Stimulated activated CD8-positive, alpha-beta memory T cell treated with anti-CD3 and anti-CD28 coated beads, Interleukin-4, amount 100 ng/mL, for 4 hours (primary cell): ENCODE measurements around the gene HMG20A.
"Not testable (repeated sequence)": the region's sequence is repeated elsewhere in the genome, so short reads cannot be mapped to it uniquely, and the experiment has no call there.

Experiments
- DNase-seq, 2 donors: peaks; one replicate each; pipeline ENCODE4 v3.0.0-alpha.2; 2020; ENCODE audit warnings: low read depth in 2 of 2, low spot score in 1 of 2

The HMG20A gene

GRCh38 chr15:77406846-77407245, 13.8 kb upstream of the HMG20A start:
- DNase-seq = no peak

DNA sequence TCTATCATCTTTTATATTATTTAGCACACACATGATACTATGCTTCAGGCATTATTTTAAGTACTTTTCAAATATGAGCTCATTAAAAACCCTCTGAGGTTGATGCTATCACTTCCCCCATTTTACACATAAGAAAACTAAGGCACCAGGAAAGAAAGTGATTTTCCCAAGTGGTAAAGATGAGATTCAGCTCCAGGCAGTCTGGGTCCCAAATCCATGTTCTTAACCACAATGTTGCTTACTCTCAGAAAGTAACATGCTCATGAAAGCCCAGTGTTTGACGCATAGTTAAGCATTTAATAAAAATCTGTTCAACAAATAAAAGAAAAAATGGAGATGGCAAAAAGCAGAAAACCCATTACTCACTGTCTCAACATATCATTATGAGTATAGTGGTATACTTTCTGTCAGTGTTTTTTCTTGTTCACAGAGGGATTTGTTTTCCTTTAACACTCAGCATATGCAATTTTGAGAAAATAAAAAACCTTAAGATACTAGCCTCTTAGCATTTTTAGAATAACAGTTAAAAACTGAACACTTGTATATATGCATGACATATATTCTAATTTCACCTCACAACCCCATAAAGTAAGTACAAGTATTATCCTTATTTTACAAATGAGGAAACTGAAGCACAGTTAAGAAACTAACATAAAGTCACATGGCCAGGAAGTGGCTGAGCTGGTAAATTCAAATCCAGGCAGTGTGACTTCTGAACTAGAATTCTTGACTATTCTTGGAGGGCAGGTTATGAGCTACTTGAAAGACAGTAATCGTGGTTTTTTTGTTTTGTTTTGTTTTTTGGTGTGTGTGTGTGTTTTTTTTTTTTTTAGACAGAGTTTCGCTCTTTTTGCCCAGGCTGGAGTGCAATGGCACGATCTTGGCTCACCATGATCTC, 11.2 kb upstream of the HMG20A start:
- no peak for DNase-seq

DNA sequence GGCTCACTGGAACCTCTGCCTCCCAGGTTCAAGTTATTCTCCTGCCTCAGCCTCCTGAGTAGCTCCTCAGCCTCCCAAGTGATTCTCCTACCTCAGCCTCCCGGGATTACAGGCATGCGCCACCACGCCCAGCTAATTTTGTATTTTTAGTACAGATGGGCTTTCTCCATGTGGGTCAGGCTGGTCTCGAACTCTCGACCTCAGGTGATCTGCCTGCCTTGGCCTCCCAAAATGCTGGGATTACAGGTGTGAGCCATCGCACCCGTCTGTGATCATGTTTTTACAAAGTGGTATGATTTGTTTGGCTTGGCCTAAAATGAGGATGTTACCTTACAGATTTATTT, 10.6 kb upstream of the HMG20A start:
- DNase-seq = not testable (repeated sequence)

DNA sequence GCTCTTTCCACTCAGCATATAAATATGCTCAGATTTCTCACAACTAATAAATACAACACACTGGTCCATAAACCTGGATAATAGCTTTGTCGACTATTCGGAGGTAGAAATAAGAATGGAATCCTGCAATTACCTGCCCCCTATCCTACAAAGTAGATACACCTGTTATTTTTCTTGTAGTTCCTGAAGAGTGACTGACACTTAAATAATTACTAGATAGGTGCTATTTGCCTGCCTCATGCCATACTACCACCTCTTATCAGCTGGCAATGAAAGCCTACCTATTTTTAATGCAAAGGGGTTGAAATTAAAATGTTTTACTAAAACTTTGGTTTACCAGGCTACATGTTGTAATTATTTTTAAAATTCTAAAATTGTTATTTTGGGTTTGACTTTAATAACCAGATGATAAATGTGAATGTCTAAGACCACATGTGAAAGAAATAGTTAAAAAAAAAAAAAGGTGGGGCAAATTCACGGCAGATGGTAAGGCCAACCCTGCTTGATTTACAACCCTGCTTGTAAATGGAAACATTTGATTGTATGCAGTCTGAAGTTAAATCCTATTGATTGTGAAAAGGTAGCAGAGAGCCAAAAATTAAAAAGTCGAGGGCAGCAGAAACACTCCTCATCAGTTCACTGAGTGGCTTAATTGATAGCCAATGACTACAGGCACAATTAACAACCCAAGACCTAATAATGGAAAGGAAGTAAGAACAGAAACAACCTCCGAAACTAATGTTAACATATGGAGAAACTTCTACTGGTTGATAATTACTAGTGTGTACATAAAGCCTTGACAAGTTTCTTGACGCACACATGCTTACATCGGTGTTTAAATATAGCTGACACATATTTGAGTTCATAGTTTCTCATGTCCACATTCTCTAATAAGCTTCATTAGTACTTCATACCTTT, 9.7 kb upstream of the HMG20A start:
- no peak for DNase-seq

- DNase-seq = no peak
These were observed 9.1 kb upstream of the HMG20A start for GRCh38 chr15:77411619-77411976.

- DNase-seq = no peak
These were observed 7.6 kb upstream of the HMG20A start for GRCh38 chr15:77412972-77413698.

GRCh38 chr15:77413699-77414349, 6.9 kb upstream of the HMG20A start:
- no peak for DNase-seq

DNA sequence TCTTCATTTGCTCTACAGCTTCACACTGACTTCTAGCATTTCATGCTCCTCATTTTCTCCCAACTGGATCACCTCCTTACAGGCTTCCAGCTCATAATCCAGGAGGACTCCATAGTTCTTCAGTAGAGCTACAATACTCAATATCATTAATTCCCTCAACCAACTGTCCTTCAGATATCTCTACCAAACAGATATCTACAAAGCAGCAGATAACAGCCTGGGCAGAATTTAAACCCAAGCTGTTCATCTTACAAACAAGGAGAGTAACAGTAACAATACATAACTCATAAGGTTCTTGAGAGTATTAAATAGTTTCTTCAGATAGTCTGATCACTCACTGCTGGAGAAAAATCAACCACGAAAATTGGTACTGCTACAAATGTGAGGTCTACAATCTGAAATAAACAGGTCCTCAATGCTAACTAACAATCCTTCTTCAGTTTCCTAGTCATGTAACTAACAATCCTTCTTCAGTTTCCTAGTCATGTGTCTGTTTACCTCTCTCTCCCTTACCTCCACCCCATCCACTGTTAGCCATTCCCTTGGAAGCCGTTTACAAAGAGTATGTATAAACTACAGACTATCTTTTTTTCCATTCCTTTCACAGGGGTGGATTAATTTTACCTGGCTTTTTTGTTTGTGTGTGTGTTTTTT, 5.8 kb upstream of the HMG20A start:
- DNase-seq = no peak

DNA sequence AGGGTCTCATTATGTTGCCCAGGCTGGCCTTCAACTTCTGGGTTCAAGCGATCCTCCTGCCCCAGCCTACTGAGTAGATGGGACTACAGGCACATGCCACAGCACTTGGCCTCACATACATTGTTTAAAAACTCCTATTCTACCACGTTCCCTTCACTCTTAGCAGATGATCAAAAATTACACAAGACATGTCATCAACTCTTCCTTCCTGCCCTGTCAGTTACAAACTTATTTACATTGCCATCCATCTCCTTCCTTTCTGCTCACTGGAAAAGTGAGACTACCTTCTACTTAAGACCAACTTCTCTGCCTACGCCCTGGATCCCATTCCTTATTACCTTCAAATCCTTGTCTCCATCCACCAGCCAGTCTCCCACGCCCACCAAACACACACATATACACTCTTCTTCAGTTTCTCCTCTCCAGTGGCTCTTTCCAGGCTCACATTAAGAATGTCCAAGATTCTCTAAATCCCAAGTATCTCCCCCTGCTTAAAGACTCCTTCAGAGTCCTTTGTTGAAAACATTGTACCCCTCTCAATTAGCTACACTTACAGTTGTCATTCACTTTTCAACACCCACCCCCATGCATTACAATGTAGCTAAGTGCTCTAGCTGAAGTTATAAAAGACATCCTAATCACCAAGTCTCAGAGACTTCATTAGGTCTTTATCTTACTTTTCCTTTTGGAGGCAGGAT, 5.1 kb upstream of the HMG20A start:
- DNase-seq = no peak

DNA sequence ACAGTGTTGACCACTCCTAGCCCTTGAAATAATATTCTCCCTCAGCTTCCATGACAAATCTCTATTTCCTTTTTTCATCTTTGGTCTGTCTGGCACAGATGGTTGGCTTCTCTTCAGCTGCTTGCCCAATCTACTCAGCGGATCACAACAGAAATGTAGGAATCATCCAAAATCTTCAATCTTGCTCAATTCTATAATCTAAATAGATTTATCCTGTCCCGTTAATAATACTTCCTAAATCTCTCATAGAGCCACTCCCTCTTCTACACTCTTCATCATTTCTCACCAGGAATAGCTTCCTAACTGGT, 4.6 kb upstream of the HMG20A start:
- DNase-seq = no peak

DNA sequence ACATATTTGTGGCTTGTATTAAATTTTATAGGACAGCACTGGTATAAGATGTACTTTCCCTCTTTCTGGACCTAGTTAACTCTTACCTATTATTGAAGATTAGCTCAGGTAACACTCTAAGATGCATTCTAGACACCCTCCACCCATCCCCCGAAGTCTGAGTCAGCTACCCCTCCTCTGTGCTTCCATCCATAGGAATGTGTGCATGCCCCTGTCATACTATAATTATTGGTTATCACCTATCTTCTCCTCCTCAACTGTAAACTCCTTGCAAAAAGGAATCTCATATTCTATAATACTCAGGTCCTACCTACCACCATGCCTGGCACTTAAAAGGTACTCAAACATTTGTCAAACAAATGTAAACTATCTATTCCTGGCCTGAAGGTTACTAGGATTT, 3.7 kb upstream of the HMG20A start:
- no peak for DNase-seq

GRCh38 chr15:77417602-77418001, 3.1 kb upstream of the HMG20A start:
- no peak for DNase-seq

- no peak for DNase-seq
These were observed 2.2 kb upstream of the HMG20A start for GRCh38 chr15:77418391-77418965.

DNA sequence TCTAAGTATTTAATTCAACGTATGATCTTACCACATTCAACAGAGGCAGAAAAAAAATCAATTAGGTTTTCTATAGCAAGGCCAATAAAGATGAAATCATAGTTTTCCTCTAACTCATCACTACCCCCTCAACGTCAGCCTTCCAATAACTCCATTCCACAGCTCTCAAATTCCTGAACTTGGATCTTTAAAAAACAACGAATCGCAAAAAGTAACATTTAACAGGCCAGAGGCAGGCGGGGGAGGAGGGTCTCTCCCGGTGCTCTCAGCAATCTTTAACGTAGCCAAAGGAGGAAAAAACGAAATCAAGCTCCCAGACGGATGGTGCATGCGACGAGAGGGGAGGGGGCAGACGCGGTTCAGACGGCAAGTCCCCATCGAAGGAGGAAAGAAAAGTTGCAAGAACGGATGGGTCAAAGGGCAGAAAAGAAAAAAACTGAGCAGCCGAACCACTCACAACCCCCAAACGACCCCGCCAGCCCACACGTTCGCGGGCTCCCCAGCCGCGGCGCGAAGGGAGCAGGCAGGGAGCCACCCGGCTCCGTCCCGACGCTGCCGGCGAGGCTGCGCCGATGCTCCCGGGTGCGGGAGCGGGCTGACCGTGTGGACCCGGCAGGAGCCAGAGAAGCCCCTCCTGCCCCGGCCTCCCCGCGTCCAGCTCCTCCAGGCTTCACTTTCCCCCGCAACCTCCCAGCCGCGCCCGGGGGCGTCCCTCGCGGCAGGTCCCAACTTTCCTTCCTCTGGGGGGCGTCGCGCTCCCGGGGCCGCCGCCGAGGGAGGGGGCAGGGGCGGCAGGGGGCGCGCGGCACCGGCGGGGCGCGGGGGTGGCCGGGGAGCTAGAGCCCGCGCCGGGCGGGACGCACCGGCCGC, 1.5 kb upstream of the HMG20A start:
- DNase-seq = peak; percentile 20 to 28

GRCh38 chr15:77419836-77420609, 665 bp upstream of the HMG20A start, which contains the start of gene PEAK1:
Gene PEAK1, minus strand, starts transcription at chr15:77420104. Its CDS starts 238,178 bp downstream, at chr15:77181926.
- DNase-seq = peak; percentile 100

DNA sequence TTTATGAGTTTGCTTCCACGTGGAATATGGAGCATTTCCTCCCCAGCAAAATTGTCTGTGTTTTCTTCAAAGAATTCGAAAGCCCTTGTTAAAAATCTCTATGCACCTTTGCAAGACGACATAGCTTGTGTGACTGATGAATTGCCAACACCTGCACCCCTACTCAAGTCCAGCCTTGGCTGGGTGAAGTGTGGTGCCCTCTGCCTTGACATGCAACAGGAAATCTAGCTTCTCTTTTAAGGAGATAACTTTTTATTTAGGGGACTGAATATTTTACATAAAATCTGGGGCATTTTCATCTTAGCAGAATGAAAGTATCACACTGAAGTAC, 647 bp downstream of the HMG20A start:
- no peak for DNase-seq

DNA sequence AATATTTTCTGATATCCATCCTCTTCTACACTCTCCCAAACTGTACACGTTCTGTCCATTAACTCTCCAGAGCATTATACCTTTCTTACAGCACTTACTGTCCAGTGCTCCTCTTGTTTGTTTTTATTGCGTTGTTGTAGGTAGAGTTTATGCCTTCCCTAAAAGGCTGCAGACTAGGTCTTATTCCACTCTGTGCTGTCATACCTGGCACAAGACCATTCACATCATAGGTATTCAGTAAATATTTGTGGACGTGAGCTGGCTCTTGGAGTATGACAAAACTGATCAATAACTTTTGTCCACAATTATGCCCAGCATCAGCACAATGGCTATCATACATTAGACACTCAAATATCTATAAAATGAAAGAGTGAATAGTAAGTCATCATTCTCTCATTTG, 4.4 kb downstream of the HMG20A start:
- no peak for DNase-seq

GRCh38 chr15:77426377-77426776, 5.7 kb downstream of the HMG20A start:
- DNase-seq = no peak
